GM19468 (cell line): ENCODE data around the gene CDK11B.
A peak's percentile ranks its signal among the peaks of the same experiment; 100 is the strongest.
"Not testable (repeated sequence)": the region's sequence is repeated elsewhere in the genome, so short reads cannot be mapped to it uniquely, and the experiment has no call there.

ENCODE experiments used
- ATAC-seq: cut with Tn5 transposase; IDR thresholded peaks from one replicate; pipeline ENCODE4 v1.9.1; 2021; ENCODE audit warnings: mild to moderate bottlenecking, moderate library complexity, moderate number of reproducible peaks; ENCODE audit not compliant: unreplicated experiment; ENCODE audit errors: extremely low read depth

Gene CDK11B

GRCh38 chr1:1658583-1659549 lies at the start of gene CDK11B:
Gene CDK11B (minus strand): TSS chr1:1659004. CDS start chr1:1657485, 1,519 bp downstream.
- peak; percentile 75 for ATAC-seq

GRCh38 chr1:1707897-1708296 lies 49.1 kb upstream of the CDK11B start:
- ATAC-seq, result not testable (repeated sequence)

- ATAC-seq, result not testable (repeated sequence)
Observed at GRCh38 chr1:1707241-1707640, 48.4 kb upstream of the CDK11B start.

GRCh38 chr1:1705623-1706022 lies 46.8 kb upstream of the CDK11B start:
- ATAC-seq, result not testable (repeated sequence)

- ATAC-seq, result not testable (repeated sequence)
Observed at GRCh38 chr1:1704284-1704957, 45.6 kb upstream of the CDK11B start.

GRCh38 chr1:1703796-1704195 lies 45.0 kb upstream of the CDK11B start:
- ATAC-seq, result no peak

- ATAC-seq, result not testable (repeated sequence)
Observed at GRCh38 chr1:1702506-1702905, 43.7 kb upstream of the CDK11B start.

- ATAC-seq, result not testable (repeated sequence)
Observed at GRCh38 chr1:1700557-1700956, 41.8 kb upstream of the CDK11B start.

GRCh38 chr1:1700067-1700466 lies 41.3 kb upstream of the CDK11B start:
- ATAC-seq, result not testable (repeated sequence)

GRCh38 chr1:1699061-1699460 lies 40.3 kb upstream of the CDK11B start:
- not testable (repeated sequence) for ATAC-seq

- not testable (repeated sequence) for ATAC-seq
Observed at GRCh38 chr1:1697358-1698183, 38.8 kb upstream of the CDK11B start.

GRCh38 chr1:1696431-1697357 lies 37.9 kb upstream of the CDK11B start:
- not testable (repeated sequence) for ATAC-seq

- peak; percentile 70 for ATAC-seq
Observed at GRCh38 chr1:1692714-1693647, 34.2 kb upstream of the CDK11B start, which contains the start of gene SLC35E2B. Gene SLC35E2B (minus strand): TSS chr1:1692795. CDS start chr1:1676699, 16,096 bp downstream.

GRCh38 chr1:1692324-1692713 lies 33.5 kb upstream of the CDK11B start:
- ATAC-seq, result not testable (repeated sequence)

- not testable (repeated sequence) for ATAC-seq
Observed at GRCh38 chr1:1691443-1691842, 32.6 kb upstream of the CDK11B start.

- ATAC-seq, result not testable (repeated sequence)
Observed at GRCh38 chr1:1689526-1689925, 30.7 kb upstream of the CDK11B start.

- ATAC-seq, result no peak
Observed at GRCh38 chr1:1687846-1688245, 29.0 kb upstream of the CDK11B start.
